ENCODE data around the gene C17orf50.

Gene C17orf50

DNA sequence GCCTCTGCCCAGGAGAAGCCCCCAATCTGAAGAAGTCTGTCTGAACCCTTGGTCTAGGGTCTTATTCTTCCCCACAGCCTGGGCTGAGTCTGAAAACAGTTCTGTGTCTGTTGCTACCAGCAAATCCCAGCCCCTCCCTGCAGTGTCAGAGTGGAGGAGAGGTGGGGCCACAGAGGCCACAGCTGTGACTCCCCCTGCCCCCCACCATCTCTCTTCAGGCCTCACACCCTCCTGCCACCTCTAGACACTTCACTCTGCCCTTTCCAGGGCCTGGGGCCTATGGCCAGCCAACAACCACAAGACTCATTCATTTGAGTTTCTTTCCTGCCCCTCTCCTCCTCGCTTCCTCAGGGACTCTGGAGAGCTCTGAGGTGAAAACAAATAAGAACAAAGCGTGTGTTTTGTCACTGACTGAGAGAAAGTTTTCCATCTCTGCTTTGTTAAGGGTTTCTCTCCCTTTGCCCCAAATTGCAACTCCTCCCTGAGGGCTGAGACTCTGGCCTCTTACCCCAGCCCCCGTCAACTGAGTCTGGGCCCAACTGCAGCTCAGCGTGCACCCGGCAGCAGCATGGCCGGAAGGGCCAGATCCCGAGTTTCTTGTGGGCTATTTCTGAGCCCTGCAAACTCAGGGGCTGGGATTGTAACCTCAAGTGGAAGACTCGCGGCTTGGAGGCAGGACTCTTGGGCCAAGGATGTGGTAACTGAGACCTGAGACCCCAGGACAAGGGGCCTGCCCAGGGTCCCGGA is 13.2 kb downstream of the C17orf50 start:
- TF ChIP-seq POLR2A (IDR thresholded peaks at IDR 0.05; ENCODE audit: low read depth, low read length), result no peak
- DNase-seq (ENCODE audit: insufficient read length, low spot score) (no peak), FAIRE-seq (no peak)

DNA sequence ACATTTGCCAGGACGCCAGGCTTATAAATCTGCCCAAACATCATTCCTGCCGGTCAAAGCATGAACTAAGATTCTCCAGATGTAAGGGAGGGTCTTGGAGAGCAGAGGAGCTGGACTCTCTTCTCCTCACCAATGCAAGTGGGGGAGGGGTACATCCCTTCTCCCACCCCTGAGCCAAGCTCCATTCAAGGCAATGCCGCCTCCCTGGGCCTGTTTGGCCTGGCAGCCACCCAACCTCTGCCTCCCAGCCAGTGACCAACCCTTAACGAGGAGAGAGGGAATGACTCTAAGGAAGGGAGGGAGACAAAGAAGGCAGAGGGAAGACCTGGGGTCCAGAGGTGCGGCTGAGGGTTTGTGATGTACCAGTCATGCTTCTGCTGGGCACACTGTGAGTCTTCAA is 13.8 kb downstream of the C17orf50 start:
- FAIRE-seq (no peak), DNase-seq (ENCODE audit: insufficient read length, low spot score) (no peak)
- no peak for TF ChIP-seq POLR2A (IDR thresholded peaks at IDR 0.05; ENCODE audit: low read depth, low read length)

DNA sequence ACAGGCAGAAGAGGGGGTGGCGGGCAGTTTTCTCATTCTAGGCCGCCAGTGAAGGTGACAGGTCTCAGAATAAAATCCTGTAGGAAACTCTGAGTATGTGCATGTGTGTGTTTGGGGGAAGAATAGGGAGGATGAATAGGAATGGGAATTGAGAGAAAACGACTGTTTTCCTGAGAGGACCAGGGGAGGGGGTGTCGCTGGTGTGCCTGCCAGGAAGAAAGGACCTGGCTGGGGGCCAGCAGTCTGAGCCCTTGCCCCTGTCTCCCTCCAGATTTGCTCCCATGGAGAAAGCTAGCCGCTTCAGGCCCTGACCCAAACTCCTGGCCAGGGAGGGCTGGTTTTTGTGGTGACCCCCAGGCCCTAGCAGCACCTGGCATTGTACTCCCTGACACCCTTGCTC is 14.4 kb downstream of the C17orf50 start:
- DNase-seq (ENCODE audit: insufficient read length, low spot score) (no peak), FAIRE-seq (no peak)
- TF ChIP-seq POLR2A (IDR thresholded peaks at IDR 0.05; ENCODE audit: low read depth, low read length), result no peak

DNA sequence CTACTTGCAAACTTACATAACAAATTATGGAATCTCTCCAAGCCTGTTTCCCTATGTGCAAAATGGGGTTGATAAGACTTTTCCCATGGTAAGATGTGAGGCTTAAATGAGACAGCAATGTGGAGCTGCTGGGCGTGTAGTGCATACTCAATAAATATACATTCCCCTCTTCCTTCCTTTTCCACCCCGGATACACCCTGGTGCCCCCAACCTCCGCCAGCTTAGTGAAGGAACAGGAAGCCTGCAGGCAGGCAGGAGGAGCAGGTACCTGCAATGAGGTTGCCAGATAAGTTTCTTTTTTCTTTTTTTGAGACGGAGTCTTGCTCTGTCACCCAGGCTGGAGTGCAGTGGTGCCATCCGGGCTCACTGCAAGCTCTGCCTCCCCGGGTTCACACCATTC is 14.9 kb downstream of the C17orf50 start:
- no peak for DNase-seq (ENCODE audit: insufficient read length, low spot score)
- FAIRE-seq, result no peak
- TF ChIP-seq POLR2A (IDR thresholded peaks at IDR 0.05; ENCODE audit: low read depth, low read length), result no peak

DNA sequence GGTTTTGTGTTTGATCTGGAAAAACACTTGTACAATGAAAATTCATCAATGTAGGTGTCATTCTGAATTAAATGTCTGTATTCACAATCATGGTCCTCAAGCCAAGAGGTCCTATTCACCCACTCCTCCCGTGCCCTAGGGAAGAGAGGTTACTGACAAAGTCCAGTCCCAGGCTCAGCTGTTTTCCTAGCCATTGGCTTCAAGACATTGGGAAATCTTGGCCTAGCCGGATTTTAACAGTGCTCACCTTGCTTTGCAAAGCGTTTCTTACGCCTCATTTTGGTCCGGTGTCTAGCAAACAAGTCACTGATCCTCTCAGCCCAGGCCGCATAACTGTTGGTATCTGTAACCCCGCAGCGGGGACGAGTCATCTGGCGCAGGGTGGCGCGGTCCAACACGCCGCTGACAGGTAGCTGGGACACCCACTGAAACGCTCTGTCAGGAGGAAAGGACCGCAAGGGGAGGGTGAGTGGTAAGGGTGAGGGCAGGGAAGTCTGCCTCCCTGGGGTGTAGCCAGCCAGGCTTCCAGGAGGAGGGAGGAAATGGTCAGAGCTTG is 18.0 kb downstream of the C17orf50 start:
- FAIRE-seq (no peak), DNase-seq (ENCODE audit: insufficient read length, low spot score) (no peak)
- TF ChIP-seq POLR2A (IDR thresholded peaks at IDR 0.05; ENCODE audit: low read depth, low read length), result no peak

DNA sequence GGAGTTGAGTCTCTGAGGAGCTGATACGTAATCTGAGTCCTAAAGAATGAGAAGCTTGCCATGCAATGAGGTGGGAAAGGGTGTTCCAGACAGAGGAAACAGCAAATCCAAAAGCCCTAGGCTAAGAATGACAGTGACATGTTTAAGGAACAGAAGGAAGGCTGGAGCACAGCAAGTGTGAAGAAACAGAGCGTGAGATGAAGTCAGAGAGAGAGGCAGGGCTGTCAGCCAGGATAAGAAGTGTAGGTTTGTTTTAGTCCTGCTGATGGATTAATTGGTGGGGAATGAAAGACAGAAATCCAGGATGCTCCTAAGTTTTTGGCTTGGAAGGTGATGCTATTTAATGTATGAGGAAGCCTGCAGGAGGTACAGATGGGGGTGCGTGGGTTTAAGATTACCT is 20.3 kb downstream of the C17orf50 start:
- no peak for FAIRE-seq
- TF ChIP-seq POLR2A (IDR thresholded peaks at IDR 0.05; ENCODE audit: low read depth, low read length), result no peak
- DNase-seq (ENCODE audit: insufficient read length, low spot score), result no peak

DNA sequence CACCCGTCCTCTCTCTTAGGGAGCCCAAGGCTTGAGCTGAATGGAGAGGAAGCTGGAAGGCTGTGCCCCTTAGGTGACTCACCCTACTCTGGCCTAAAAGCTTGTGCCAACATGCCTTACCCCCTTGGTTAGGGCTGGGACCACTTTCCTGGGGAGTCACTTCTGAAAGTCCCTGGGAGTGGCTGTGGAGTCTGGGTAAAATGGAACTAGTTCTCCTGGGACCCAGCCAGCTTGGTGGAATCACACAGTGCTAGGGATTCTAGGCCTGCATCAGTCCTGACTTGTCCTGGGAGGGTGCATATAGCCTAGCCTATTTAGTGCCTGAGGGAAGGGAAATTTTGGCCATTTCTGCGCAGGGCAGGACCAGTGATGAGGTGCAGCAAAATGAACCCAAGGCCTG is 24.2 kb downstream of the C17orf50 start:
- FAIRE-seq (no peak), DNase-seq (ENCODE audit: insufficient read length, low spot score) (no peak)
- no peak for TF ChIP-seq POLR2A (IDR thresholded peaks at IDR 0.05; ENCODE audit: low read depth, low read length)

DNA sequence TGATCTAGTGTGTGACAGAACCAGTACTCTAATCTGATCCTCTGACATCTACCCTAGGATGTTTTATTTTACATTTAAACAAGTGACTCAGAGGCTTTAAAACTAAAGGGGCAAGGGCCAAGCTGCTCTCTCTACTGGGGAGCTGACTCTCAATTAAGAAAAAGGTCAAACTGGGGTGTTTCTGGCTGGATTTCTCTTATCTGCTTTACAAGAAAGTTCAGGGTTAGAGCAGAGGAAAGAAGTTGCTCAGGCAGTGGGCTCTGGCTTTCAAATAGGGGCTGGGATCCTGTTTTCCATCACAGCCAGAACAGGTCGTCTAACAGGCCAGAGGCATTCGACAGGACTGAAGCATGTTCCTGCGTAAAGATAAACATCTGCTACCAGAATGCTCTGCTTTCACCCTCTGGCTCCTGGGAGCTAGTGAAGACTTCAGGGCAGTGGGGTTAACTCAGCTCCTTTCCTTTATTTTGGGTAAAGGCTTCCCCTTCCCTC is 26.3 kb downstream of the C17orf50 start:
- no peak for TF ChIP-seq POLR2A (IDR thresholded peaks at IDR 0.05; ENCODE audit: low read depth, low read length)
- DNase-seq (ENCODE audit: insufficient read length, low spot score), result no peak
- FAIRE-seq, result no peak

DNA sequence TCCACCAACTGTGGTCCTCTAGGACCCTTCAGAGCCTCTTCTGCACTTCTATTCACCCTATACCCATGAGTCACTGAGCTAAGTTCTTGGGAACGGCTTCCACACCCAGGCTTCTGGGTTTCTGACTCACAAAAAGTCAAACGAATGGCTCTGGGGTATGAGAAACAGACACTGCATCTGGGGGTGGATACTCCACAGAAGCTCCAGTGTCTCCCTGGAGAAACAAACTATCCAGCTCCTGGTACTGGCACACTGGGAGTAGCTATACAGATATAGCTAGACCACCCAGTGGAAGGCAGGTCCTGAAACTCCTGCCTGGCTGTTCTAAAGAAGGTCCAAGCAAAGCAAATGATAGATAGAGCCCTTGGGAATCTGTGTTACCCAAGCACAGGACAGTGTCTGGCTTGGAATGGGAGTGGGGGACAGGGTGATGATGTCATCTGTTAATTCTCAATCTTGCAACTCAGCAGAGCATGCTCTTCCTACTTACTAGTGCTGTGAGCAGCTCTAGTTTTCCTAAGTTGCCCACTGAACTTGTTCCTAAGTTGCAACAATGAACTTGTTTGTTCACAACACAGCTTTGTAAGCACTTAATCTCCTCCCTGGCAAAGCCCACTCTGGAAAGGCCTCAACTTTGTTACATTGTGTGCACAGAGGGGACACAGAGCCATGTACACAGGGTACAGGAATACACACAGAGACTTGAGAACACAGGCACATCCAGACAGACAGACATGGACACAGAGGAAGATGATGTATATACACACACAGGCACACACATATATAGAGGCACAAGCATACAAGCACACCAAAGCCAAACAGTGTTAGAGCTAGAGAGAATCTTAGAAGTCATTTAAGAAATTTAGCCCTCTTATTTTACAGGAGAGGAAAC is 28.0 kb downstream of the C17orf50 start:
- TF ChIP-seq POLR2A (IDR thresholded peaks at IDR 0.05; ENCODE audit: low read depth, low read length), result no peak
- FAIRE-seq, result no peak
- peak; percentile 82 for DNase-seq (ENCODE audit: insufficient read length, low spot score)

DNA sequence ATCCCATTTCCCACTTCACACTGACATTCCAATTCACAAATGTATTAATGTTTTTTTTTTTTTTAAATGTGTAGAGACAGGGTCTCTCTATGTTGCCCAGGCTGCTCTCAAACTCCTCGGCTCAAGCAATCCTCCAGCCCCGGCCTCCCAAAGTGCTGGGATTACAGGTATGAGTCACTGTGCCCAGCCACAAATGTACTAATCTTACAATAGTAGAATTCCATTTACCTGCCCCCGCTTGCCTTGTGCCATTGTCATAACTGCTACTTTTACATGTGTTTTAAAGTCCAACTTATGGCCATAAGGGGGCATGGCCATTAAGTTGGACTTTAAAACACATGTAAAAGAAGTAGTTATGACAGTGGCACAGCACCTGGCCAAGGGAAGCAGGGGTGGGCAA is 30.2 kb downstream of the C17orf50 start:
- DNase-seq (ENCODE audit: insufficient read length, low spot score) (no peak), FAIRE-seq (no peak)
- TF ChIP-seq POLR2A (IDR thresholded peaks at IDR 0.05; ENCODE audit: low read depth, low read length), result no peak

DNA sequence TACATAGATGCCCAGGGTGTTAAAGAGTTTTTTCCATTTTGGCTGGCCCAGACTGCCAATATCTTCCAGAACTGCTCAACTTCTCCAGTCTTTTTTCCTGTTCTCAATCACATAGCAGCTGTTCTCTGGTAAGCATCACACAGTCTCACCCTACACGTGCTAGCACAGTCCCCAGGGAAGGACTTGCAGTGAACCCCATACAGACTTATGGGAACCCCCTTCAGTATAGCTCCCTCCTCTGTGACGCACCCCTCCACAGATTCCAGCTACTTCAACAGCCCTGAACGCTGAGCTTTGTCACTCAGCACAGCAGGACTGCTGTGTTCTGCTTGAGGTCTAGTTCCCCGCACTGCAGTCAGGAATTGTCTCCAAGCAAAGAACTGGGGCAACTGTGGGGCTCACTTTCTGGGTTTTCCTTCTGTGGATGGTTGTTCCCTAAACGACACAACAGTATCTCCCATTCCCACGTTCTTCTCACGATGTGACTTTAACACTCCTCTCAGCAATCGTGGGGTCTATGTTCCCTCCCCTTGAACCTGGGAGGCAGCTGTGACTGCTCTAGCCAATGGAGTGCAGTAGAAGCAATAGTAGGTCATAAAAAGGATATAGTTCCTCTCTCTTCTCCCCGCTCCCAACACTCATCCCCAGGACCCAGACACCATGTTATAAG is 31.1 kb downstream of the C17orf50 start:
- TF ChIP-seq POLR2A (IDR thresholded peaks at IDR 0.05; ENCODE audit: low read depth, low read length), result no peak
- DNase-seq (ENCODE audit: insufficient read length, low spot score), result no peak
- no peak for FAIRE-seq

DNA sequence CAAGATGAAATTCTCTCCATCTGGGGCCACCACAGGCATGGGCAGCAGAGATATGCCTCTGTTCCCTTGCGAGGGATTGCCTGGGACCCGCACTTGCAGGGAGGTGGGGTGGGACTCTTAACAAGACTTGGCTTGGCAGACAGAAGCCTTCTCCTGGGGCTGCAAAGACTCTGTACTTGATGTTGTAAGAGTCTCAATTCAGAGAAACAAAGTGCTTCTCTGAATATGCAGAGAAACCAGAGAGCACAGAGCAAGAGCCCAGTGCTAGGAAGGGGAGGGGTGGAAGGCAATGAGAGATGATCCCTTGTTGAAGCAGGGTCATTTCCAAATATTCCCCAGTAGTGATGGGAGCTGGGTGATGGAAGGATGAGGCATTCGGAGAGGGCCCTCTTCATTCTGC is 32.6 kb downstream of the C17orf50 start:
- DNase-seq (ENCODE audit: insufficient read length, low spot score) (no peak), FAIRE-seq (no peak)
- no peak for TF ChIP-seq POLR2A (IDR thresholded peaks at IDR 0.05; ENCODE audit: low read depth, low read length)

DNA sequence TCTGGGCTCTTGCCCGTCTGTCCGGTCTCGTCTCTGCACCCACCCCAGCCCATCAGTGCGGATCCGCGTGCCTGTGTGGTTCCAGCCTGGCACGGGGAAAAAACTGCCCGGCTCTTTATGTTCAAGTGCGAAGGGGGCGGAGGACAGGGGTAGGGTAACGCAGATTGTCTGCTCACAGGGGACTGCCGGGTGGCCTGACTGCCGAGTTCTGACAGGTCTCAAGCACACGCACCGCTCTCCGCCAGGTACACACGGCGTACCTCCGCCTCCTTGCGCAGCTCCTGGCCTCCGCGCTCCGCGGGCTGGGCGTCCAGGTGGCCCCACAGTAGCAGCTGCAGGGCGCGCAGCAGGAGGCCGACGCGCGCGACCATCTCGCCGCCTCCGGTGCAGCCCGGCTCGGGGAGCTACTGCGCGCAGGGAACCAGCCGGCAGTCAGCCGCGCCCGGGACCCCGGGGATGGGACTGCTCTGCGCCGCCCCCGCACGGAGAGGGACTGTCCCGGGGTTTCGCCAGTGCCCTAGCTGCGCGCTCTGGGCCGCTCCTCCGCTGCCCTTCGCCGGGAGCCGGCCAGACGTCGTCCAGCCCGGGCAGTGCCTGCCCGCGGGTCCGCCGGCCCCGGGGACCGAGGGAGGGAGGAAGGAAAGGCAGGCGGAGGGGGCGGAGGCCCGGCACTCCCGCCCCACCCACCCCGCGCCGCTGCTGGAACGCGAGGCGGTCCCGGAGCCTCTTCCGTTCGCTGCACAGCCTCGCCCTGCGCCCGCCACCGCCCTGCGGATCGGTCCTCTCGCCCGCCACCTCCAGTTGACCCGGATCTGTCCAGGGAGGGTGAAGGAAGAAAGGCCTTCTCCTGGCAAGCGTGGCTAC is 34.6 kb downstream of the C17orf50 start, which contains the start of gene MMP28:
Gene MMP28 (minus strand): TSS at position 635 of the 864 bp plus-strand sequence. CDS start 264 bp downstream, at position 371.
- no peak for FAIRE-seq

More for the DNA sequence above, 34.6 kb downstream of the C17orf50 start, which contains the start of gene MMP28:
- TF ChIP-seq POLR2A (IDR thresholded peaks at IDR 0.05; ENCODE audit: low read depth, low read length), result 0 out of 2 replicates have a peak, but pooled peaks have one; percentile 1
- peak; percentile 42 for DNase-seq (ENCODE audit: insufficient read length, low spot score)
